HG03103 (cell line): ENCODE measurements around the gene PRUNE2.
"Not testable (repeated sequence)": the region's sequence is repeated elsewhere in the genome, so short reads cannot be mapped to it uniquely, and the experiment has no call there.

ENCODE experiments used
- ATAC-seq: cut with Tn5 transposase; IDR thresholded peaks from one replicate; pipeline ENCODE4 v1.9.1; 2021; ENCODE audit warnings: low read depth; ENCODE audit not compliant: unreplicated experiment

Gene PRUNE2

DNA sequence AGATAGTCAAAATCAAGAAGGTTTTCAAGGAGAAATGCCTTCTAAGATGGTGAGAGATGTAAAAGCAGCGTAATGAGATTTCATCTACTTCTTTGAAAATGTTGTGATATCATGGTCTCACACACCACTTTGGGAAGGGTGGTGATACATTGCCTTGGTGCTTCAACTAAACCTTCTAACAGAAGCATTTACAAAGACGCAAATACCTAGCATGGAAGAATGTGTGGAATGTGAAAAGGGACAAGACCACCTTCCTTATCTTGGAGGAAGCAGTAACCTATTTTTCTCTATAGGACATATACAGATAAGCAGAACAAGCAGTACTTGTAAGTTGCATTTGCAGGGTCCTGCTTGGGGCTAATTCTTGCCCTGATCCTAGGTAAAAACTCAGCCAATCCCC is 102.8 kb downstream of the PRUNE2 start:
- no peak for ATAC-seq

GRCh38 chr9:76800901-76801300 is 105.0 kb downstream of the PRUNE2 start:
- no peak for ATAC-seq

GRCh38 chr9:76799473-76799872 is 106.4 kb downstream of the PRUNE2 start:
- no peak for ATAC-seq

- ATAC-seq, result no peak
Observed at GRCh38 chr9:76798527-76798926, 107.4 kb downstream of the PRUNE2 start.

- ATAC-seq, result no peak
Observed at GRCh38 chr9:76796296-76796695, 109.6 kb downstream of the PRUNE2 start.

DNA sequence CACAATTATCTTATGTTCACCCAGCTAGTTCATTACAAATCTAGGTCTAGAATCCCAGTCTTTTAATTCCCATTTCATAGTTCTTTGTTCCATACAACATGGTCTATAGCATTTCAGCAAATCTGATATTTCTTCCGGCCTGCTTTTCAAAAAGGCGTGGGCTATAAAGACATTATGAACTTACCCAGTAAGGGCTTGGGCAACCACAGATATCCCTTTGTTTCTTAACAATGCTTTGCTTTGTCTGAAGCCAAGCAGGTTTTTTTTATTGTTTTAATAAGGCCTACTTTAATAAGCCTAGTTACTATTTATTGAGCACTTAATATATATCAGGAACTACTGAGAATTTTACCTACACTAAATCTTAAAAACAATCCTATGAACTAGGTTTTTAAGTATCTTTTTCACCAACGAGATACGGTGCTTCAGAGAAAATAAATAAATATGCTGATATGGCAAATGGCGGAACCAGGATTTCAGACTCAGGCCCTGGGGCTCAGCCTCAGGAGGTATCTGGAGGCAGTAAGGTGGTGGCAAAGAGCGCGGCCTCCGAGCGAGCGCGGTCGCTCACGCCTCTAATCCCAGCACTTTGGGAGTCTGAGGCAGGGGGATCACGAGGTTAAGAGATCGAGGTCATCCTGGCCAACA is 112.0 kb downstream of the PRUNE2 start:
- ATAC-seq, result no peak

GRCh38 chr9:76789840-76790239 is 116.1 kb downstream of the PRUNE2 start:
- no peak for ATAC-seq

GRCh38 chr9:76787677-76788076 is 118.2 kb downstream of the PRUNE2 start:
- no peak for ATAC-seq

DNA sequence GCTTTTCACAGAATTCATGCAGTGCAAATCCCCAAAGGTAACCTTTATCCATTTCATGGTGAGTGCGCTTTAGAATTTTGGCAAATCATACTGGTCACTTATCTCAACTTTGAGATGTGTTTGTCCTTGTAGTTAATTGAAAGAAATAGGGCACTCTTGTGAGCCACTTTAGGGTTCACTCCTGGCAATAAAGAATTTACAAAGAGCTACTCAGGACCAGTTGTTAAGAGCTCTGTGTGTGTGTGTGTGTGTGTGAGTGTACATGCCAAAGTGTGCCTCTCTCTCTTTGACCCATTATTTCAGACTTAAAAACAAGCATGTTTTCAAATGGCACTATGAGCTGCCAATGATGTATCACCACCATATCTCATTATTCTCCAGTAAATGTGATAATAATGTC is 120.4 kb downstream of the PRUNE2 start:
- no peak for ATAC-seq

DNA sequence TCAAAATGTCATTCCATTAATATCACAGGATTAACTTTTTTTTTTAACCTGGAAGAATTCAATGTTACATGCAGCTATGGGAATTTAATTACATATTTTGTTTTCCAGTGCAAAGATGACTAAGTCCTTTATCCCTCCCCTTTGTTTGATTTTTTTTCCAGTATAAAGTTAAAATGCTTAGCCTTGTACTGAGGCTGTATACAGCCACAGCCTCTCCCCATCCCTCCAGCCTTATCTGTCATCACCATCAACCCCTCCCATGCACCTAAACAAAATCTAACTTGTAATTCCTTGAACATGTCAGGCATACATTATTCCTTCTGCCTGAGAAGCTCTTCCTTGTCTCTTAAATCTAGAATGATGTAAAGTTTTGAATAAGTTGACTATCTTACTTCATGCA is 121.0 kb downstream of the PRUNE2 start:
- ATAC-seq, result no peak

DNA sequence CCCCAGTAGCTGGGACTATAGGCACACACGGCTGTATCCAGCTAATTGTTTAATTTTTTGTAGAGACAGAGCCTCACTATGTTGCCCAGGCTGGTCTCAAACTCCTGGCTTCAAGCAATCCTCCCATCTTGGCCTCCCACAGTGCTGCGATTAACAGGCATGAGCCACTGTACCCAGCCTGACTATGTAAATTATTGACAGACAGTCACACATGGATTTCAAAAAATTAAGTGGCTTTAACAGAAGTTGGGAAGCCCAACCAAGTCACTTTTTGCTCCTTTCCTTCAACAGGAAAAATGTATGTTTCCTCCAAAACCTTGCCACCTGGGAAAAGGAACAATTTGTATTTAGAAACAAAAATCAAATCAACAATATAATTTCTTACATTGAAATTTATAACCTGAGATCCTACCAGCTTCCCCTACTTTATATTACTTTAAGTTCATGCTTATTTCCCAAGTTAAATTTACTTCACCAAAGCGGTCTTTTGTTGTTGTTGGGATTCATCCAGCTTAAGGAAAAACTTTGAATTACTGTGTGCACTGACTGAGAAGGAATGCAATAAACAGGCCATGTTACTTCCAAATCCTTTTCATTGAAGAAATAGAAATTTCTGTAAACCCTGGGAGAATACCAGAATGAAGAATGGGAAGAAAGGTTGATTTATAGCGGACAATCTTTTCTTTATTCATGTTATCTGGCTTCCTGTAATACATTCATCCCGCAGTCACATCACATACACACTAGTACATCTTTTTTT is 133.0 kb downstream of the PRUNE2 start:
- no peak for ATAC-seq

DNA sequence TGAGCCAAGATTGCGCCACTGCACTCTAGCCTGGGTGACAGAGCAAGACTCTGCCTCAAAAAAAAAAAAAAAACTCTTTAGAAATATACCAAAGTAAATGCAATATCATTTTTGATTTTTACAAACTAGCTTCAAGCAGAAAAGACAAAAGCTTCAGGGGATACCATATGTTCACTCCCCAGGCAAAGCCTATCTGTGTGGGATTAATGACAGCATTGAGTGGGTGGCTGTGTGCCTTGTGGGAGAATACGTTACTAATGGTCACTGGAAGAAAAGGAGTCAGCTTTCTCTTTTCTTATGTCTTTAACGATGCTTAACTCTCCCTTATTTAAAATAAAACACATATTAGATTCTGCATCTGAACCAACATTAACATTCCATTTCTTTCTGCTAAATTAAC is 139.8 kb downstream of the PRUNE2 start:
- ATAC-seq, result no peak

DNA sequence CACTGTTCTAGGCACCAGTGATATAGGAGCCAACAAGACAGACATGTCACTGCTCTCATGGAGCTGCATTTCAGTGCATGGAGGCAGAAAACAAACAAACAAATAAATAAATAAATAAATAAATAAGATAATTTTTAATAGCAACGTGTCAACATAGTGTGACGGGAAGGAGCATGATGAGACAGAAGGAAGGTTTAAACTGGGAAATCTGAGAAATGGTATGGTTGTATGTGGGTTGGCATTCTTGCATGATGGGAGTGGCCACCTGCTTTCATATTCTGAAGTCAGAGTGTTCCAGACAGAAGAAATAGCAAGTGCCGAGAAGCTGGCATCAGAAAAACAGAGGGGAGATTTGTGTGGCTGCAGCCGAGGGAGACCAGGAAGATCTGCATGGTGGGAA is 141.8 kb downstream of the PRUNE2 start, which contains the start of gene PCA3:
PCA3 (plus strand) TSS at position 301 of the 400 bp plus-strand sequence.
- no peak for ATAC-seq

- no peak for ATAC-seq
Observed at GRCh38 chr9:76761448-76761847, 144.5 kb downstream of the PRUNE2 start.

DNA sequence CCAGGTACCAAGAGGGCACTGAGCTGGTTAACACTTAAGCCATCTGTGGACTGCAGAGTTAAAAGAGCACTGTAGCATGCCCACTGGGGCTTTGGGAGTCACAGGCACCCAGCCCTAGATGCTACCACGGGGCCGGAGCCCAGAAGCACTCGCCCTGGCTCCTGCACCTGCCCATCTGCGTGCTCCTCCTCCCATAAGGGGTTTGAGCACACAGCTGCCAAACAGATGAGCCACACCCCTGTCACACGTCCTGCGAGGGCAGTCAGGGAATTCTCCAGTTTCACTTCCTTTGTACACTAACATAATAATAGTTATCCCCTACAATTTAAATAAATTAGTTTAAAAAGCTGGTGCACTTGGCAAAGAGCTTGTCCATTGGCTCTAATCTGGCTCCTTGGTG is 146.2 kb downstream of the PRUNE2 start:
- no peak for ATAC-seq

- ATAC-seq, result no peak
Observed at GRCh38 chr9:76758476-76758875, 147.4 kb downstream of the PRUNE2 start.

- no peak for ATAC-seq
Observed at GRCh38 chr9:76756941-76757673, 148.8 kb downstream of the PRUNE2 start.

DNA sequence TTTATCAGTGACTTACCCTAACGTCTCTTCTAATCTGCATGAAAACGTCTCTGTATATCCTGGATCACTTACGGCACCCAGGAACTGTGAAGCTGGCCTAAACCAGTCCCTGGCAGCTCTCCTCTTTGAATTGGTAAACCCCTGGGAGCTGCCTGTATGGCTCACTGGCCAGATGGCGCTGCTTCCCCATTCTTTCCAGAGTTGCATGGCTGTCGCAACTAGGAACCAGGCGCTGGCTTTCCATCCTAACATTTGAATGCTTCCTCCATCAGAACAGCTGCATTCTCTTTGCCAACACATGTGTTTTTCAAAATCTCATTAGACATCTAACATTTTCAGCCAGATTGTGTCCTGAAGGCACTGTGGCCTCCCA is 149.7 kb downstream of the PRUNE2 start:
- no peak for ATAC-seq

GRCh38 chr9:76751001-76751400 is 154.9 kb downstream of the PRUNE2 start:
- no peak for ATAC-seq

DNA sequence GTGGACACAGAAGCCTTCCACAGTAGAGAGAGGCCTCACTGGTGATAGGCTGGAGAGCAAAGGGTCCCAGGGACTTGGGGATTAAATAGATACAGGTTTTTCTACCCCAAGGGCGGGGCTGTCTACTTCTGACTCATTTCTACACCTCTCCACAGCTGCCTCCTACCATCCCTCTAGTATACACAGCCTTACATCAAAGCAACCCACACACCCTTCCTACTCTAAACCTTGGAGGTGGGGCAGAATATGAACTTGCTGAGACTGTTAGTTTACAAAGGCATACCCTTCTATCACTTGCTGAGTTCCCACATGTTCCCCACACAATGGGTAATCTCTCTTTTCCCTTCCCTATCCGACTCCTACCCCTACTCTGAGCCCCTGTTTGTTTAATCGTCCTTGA is 161.6 kb downstream of the PRUNE2 start:
- no peak for ATAC-seq

DNA sequence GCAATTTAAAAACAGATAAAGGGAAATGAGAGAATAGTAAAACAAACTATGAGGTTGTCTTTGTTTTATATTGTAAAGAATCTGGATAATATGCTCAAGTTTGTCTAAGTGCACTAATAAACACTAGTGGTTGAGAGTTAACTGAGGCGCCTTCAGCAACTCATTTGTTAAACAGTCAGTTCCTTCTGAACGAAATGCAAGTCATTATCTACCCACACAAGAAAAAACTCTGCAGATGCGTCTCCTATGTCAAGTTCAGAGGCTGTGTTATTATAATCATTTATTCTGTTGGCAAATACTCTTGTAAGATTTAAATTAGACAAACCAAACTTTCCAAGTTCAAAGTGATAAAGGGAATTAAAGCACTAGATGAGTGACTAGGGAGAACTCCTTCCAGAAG is 162.0 kb downstream of the PRUNE2 start:
- ATAC-seq, result no peak

DNA sequence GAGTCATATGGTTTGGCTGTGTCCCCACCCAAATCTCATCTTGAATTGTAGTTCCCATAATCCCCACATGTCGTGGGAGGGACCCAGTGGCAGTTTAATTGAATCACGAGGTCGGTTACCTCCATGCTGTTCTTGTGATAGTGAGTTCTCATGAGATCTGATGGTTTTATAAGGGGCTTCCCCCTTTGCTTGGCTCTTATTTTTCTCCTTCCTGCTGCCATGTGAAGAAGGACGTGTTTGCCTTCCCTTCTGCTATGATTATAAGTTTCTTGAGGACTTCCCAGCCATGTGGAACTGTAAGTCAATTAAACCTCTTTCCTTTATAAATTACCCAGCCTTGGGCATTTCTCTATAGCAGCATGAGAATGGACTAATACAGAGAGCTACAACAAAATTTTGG is 163.0 kb downstream of the PRUNE2 start:
- ATAC-seq, result not testable (repeated sequence)
